Rectal smooth muscle tissue (tissue), 1 donor: ENCODE results near the gene PCNX2.
"Not testable (repeated sequence)": the region's sequence is repeated elsewhere in the genome, so short reads cannot be mapped to it uniquely, and the experiment has no call there.

Source experiments
- H3K27ac ChIP-seq: one replicate; pipeline ENCODE4 v1.7.0; 2013; ENCODE audit warnings: low read depth, low read length, inconsistent platforms
- H3K27me3 ChIP-seq: one replicate; pipeline ENCODE4 v1.7.0; 2013; ENCODE audit warnings: low read length; ENCODE audit not compliant: control insufficient read depth, insufficient read depth
- H3K36me3 ChIP-seq: one replicate; pipeline ENCODE4 v1.7.0; 2013; ENCODE audit warnings: low read length; ENCODE audit not compliant: control insufficient read depth, insufficient read depth
- H3K4me1 ChIP-seq: one replicate; pipeline ENCODE4 v1.7.0; 2013; ENCODE audit warnings: low read length; ENCODE audit not compliant: control insufficient read depth, insufficient read depth
- H3K4me3 ChIP-seq: one replicate; pipeline ENCODE4 v1.7.0; 2013; ENCODE audit warnings: low read length
- H3K9ac ChIP-seq: one replicate; pipeline ENCODE4 v1.7.0; 2013; ENCODE audit warnings: low read length

Gene PCNX2

DNA sequence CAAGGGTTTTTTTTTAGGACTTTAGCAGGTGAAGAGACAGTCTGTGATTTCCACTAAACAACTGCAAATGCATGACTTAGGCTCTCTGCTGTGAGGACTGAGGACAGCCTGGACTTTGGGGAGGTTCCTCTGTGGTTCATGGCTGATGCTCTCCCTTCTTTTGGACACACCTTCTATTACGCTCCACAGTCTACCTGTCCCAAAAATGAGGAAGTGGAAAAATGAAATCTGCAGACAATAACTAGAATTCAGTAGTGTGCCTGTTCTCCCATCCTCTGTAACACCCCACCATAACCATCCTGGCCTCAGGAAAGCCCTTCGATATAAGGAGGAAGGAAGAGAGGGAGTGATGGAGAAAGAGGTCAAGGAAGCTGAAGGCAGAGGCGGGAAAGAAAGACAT, 276.4 kb downstream of the PCNX2 start:
- Histone ChIP-seq H3K27ac (no peak overlapping the region), H3K4me3 (no peak overlapping the region), H3K9ac (no peak overlapping the region), H3K27me3 (no peaks in the 10 kb centered on the region), H3K36me3 (no peaks in the 10 kb centered on the region), H3K4me1 (no peaks in the 10 kb centered on the region)

DNA sequence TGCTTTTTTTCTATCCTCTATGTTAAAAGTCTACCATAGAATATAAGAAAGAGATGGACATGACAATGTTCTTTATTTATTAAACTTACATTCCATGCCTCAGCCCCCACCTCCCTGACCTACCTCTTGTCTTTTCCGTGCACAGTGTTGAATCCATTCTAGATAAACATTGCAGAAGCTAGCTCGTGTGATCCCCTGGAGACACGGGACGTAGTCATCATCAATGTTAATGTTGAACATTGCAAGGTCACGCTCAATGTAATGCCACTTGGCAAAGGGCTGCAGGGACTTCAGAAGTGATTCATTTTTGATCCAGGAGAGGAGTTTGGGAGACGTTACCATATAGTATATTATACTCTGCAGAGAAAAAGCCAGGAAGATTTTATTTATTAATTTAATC, 278.7 kb downstream of the PCNX2 start:
- Histone ChIP-seq H3K27ac (no peak overlapping the region), H3K4me3 (no peak overlapping the region), H3K4me1 (no peaks in the 10 kb centered on the region), H3K27me3 (no peaks in the 10 kb centered on the region), H3K9ac (no peak overlapping the region), H3K36me3 (no peaks in the 10 kb centered on the region)

DNA sequence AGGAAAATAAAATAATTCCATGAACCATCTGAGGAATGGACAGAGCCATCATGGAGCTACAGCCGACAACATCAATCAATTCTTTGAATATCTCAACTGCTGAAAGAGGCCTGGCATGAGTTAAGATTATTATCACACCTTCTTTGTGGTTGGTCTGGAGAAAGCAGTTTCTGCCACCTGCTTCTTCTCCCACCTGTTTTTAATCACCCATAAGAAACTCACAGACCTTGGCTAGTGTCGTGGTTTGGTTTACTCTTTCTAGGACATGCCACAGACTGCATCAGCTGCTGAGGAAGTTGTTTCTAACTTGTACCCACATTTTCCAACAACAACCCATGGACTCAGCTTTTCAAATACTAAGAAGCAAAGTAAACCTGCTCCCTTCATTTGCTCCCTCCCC, 279.6 kb downstream of the PCNX2 start:
- Histone ChIP-seq H3K27me3 (no peaks in the 10 kb centered on the region), H3K9ac (no peak overlapping the region), H3K4me3 (no peak overlapping the region), H3K4me1 (no peaks in the 10 kb centered on the region), H3K27ac (no peak overlapping the region), H3K36me3 (no peaks in the 10 kb centered on the region)

DNA sequence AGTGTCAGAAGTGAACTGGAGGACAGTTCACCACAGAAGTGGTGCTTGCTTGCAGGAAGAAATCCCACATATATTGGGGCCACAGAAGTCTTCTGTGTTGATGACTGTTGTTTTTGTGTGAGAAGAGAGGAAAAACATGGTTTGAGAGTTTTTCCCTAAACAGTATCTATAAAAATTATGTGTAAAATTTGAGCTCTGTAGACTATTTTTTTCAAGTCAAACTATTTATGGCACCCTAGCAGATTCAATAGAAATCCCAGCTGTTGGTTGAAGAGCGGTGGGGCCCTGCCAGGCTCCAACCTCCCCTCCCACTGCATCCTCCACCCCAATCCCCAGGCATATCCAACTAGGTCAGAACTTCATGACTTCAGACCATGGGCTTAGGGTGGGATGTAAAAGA, 283.5 kb downstream of the PCNX2 start:
- H3K36me3 ChIP-seq = no peaks in the 10 kb centered on the region
- H3K4me1 ChIP-seq = no peaks in the 10 kb centered on the region
- H3K27me3 ChIP-seq = no peaks in the 10 kb centered on the region
- no peak overlapping the region for H3K27ac ChIP-seq
- no peak overlapping the region for H3K9ac ChIP-seq
- no peak overlapping the region for H3K4me3 ChIP-seq

DNA sequence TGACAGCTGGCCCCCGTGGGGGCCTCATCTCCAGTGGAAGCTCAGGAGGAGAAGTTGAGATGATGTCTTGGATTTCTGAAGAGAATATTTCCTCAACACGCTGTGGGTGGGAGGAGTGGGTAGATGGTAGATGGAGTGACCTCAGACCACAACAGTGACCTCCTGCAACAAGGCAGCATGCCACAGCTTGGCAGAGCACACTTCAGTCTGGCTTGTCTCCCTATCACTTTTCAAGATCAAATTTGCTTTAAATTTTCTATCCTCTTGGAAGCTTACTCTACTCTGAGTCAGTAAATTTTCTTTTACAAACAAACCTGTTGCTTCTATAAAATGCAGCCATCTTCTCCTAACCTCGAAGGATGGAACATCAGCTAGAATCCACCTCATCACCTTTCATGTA, 285.4 kb downstream of the PCNX2 start:
- Histone ChIP-seq H3K36me3 (no peaks in the 10 kb centered on the region), H3K27ac (no peak overlapping the region), H3K9ac (no peak overlapping the region), H3K4me3 (no peak overlapping the region), H3K4me1 (no peaks in the 10 kb centered on the region), H3K27me3 (no peaks in the 10 kb centered on the region)

DNA sequence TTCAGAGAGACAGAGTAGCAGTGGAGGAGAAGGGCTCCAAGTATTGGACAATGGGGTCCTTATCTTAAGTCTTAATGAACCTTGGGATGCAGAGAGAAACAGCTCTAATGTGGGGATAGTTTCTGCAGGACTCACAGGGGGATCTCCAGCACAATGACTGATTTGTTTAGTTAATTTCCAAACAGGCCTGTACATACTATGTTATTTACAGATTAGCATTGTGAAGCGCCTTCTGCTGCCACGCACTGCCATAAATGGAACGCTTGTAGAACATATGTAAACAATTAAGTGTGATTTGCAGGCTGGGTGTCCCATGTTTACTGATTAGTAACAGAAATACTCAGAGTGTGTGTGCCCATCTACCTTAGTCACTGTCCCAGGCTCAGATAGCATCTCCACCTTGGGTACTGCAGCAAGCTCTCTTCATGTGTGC, 289.0 kb downstream of the PCNX2 start:
- Histone ChIP-seq H3K4me1 (no peaks in the 10 kb centered on the region), H3K9ac (no peak overlapping the region), H3K27ac (no peak overlapping the region), H3K4me3 (no peak overlapping the region), H3K27me3 (no peaks in the 10 kb centered on the region), H3K36me3 (no peaks in the 10 kb centered on the region)

DNA sequence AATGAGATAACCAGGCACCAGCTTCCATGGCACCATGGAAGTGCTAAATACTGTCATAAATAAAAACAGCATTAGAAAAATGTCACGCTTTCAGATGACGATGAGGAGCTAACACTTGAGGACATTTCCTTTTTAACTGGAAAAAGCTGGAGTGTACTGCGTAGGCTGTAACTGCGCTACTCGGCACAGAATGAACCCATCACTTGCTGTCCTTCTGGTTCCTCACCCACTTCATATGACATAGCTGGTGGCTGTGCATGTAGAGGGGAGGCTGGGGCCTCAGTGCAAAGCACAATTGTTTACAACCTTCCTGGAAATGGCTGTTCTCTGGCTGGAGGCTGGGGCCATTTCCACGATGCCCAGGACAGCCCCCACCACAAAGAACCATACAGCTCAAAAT, 289.4 kb downstream of the PCNX2 start:
- Histone ChIP-seq H3K36me3 (no peaks in the 10 kb centered on the region), H3K27me3 (no peaks in the 10 kb centered on the region), H3K4me3 (no peak overlapping the region), H3K4me1 (no peaks in the 10 kb centered on the region), H3K27ac (no peak overlapping the region), H3K9ac (no peak overlapping the region)

DNA sequence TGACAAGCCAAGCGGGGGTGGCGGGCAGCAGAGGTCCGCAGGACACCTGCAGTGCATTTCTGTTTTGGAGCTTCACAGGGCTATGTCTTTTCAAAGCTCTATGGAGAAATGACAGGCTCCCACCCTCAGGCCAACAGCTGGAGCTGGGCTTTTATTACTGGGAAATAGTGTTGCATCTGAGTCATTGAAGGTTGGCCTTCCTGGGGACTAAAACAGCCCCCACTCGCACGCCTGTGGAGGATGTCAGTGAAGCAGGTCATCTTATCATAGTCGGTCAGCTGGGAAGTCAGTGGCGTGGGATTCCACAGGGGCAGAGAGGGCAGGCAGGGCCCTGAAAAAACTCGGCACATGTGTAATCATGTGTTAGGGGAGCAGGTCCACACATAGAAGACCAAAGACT, 289.8 kb downstream of the PCNX2 start:
- no peak overlapping the region for H3K27ac ChIP-seq

DNA sequence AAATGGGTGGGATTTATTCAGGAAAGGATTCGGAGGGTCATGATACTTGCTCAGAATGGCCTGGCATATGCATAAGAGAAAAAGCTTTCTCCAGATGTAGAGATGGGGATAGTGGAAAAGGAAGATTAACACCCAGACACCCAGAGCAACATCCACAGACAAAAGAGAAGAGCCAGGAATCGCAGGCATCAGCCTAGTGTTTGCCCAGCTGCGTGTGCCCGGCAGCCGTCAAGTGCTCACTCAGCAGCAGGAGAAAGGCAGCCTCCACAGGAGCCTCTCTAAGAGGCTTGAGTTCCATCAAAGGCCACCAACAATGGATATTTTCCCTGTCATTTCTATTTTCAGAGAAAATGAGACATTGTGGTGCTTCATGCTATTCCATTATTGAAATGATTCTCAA, 290.4 kb downstream of the PCNX2 start:
- Histone ChIP-seq H3K9ac (no peak overlapping the region), H3K4me1 (no peaks in the 10 kb centered on the region), H3K27ac (no peak overlapping the region), H3K27me3 (no peaks in the 10 kb centered on the region), H3K4me3 (no peak overlapping the region), H3K36me3 (no peaks in the 10 kb centered on the region)

More for the DNA sequence above, 289.8 kb downstream of the PCNX2 start:
- H3K27me3 ChIP-seq = no peaks in the 10 kb centered on the region
- no peaks in the 10 kb centered on the region for H3K36me3 ChIP-seq
- no peak overlapping the region for H3K9ac ChIP-seq
- H3K4me3 ChIP-seq = no peak overlapping the region
- H3K4me1 ChIP-seq = no peaks in the 10 kb centered on the region

DNA sequence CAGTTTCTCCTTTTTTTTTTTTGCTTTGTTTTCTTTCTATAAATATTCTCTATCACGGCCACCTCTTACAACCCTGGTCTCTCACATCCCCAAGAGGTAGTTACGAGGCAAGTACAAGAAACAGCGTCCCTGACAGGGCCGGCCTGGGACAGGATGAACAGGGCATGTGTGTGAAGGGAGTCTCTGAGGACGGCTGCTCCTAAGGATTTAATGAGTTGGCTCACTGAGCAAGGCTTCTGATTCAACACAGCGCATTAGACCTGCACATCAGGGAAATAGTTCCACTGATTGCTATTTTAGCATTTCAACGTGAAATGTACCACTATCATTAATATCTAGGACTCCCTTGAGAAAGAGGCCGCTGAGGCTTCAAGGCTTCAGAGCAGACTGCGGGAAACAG, 291.1 kb downstream of the PCNX2 start:
- Histone ChIP-seq H3K27me3 (no peaks in the 10 kb centered on the region), H3K4me1 (no peaks in the 10 kb centered on the region), H3K36me3 (no peaks in the 10 kb centered on the region), H3K9ac (no peak overlapping the region), H3K4me3 (no peak overlapping the region), H3K27ac (no peak overlapping the region)

DNA sequence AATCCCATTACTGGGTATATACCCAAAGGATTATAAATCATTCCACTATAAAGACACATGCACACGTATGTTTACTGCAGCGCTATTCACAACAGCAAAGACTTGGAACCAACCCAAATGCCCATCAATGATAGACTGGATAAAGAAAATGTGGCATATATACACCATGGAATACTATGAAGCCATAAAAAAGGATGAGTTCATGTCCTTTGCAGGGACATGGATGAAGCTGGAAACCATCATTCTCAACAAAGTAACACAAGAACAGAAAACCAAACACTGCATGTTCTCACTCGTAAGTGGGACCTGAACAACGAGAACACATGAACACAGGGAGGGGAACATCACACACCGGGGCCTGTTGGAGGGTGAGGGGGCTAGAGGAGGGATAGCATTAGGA, 291.9 kb downstream of the PCNX2 start:
- H3K4me3 ChIP-seq, H3K9ac ChIP-seq, H3K36me3 ChIP-seq, H3K4me1 ChIP-seq, H3K27ac ChIP-seq, H3K27me3 ChIP-seq: not testable (repeated sequence)

DNA sequence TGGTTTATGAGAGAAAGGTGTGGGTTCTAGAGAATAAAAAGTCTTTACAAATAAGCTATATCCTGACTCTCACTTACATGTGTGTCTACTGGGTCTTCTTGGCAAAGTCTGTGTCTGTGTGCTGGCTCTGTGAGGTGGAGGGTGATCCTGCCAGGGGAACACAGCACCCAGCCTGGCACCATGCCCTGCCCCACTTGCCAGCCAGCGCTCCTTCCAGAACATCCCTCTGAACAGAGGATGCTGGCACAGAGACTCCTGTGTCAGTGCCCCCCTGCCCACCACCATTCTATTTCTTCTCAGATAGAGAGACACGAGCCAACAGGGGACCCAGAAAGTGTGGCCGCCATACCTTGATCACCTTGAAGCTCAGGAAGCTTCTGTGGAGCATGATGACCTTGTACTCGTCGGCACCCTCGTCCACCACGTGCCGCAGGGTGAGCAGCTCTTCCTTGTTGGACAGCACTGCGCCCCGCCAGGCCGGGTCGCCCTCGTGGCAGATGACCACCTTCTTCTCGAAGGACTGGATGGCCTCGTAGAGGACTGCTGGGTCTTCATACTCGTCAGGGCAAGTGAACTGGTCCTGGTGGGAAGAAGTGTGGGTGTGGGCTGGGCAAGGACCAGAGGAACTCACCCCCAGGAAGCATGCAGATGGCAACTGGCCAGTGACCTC, 295.4 kb downstream of the PCNX2 start:
- no peaks in the 10 kb centered on the region for H3K36me3 ChIP-seq
- no peaks in the 10 kb centered on the region for H3K27me3 ChIP-seq
- no peak overlapping the region for H3K4me3 ChIP-seq
- H3K27ac ChIP-seq = no peak overlapping the region
- H3K4me1 ChIP-seq = no peaks in the 10 kb centered on the region
- H3K9ac ChIP-seq = no peak overlapping the region

DNA sequence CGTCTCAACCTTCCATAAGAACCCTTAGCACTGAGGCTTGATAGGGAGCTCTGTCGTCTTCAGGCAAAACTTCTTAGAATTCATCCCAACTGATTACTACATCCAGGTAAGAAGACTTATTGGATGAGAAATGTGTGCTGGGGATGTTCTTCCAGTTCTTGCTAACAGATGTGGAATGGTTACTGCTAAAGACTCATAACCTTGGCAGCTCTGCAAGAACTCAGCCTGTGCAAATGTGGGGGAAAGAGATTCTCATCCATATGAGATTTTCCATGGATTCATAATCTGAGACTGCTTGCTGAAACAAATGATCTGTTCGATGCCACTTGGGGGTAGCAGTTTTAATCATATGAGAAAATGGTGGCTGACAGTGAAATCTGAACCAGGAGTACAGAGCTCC, 296.9 kb downstream of the PCNX2 start:
- Histone ChIP-seq H3K9ac (no peak overlapping the region), H3K27ac (no peak overlapping the region), H3K36me3 (no peaks in the 10 kb centered on the region), H3K27me3 (no peaks in the 10 kb centered on the region), H3K4me1 (no peaks in the 10 kb centered on the region), H3K4me3 (no peak overlapping the region)
